ENCODE results near the gene XRRA1.
"Not testable (repeated sequence)": the region's sequence is repeated elsewhere in the genome, so short reads cannot be mapped to it uniquely, and the experiment has no call there.

XRRA1 gene

DNA sequence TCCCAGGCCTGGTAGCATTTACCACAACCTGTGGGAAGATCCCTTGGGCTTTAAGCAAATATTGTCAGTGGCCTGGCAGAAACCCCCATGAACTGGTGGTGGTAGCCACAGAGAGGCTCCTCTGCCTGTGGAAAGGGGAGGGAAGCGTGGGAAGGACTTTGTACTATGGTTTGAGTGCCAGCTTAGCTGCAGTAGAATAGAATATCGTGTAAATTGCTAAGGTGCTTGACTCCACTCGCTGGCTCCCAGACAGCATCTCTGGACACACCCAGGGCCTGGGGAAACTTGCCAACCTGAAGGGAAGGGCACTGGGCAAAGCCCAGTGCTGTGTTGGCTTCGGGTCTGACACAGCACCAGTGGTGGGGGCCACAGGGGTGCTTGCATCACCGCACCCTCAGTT lies 52.6 kb downstream of the XRRA1 start:
- H3K4me1 ChIP-seq: no peaks in the 10 kb centered on the region
- no peaks in the 10 kb centered on the region for H3K27me3 ChIP-seq
- no peak for TF ChIP-seq CTCF (IDR thresholded peaks at IDR 0.05)
- no peak overlapping the region for H3K27ac ChIP-seq
- no peak overlapping the region for H3K4me3 ChIP-seq
- intact Hi-C loops (cut with DNase I; ENCODE audit: low total_unique reads): no loop called here
- peaks cover 4 to 45% (median 29%) of the 10 kb centered on the region in 3 donors for H3K9me3 ChIP-seq
- DNase-seq: no peak
- H3K36me3 ChIP-seq: peaks cover 0 to 38% (median 34%) of the 10 kb centered on the region in 3 donors

- peaks cover 0 to 31% (median 29%) of the 10 kb centered on the region in 3 donors for H3K36me3 ChIP-seq
- no peak for TF ChIP-seq CTCF (IDR thresholded peaks at IDR 0.05)
- no peak overlapping the region for H3K4me3 ChIP-seq
- H3K27me3 ChIP-seq: no peaks in the 10 kb centered on the region
- no peaks in the 10 kb centered on the region for H3K4me1 ChIP-seq
- no peak overlapping the region for H3K27ac ChIP-seq
- peaks cover 0 to 42% (median 25%) of the 10 kb centered on the region in 3 donors for H3K9me3 ChIP-seq
- intact Hi-C loops (cut with DNase I; ENCODE audit: low total_unique reads): no loop called here
- DNase-seq: no peak
Observed at GRCh38 chr11:74895340-74896116, 53.4 kb downstream of the XRRA1 start.

GRCh38 chr11:74893015-74893414 lies 55.9 kb downstream of the XRRA1 start:
- H3K27ac ChIP-seq; DNase-seq; H3K27me3 ChIP-seq; intact Hi-C loops (cut with DNase I; ENCODE audit: low total_unique reads); H3K4me1 ChIP-seq; H3K4me3 ChIP-seq: not testable (repeated sequence)
- Histone ChIP-seq H3K36me3 (peaks cover under 1 to 30% (median 29%) of the 10 kb centered on the region in 3 donors), H3K9me3 (peaks cover 0 to 47% (median 16%) of the 10 kb centered on the region in 3 donors)

GRCh38 chr11:74877132-74877531 lies 71.8 kb downstream of the XRRA1 start:
- Histone ChIP-seq H3K27ac (no peak overlapping the region), H3K27me3 (no peaks in the 10 kb centered on the region), H3K36me3 (peaks cover 48 to 50% (median 50%) of the 10 kb centered on the region in 3 donors), H3K9me3 (peaks cover 0 to 44% (median 18%) of the 10 kb centered on the region in 3 donors), H3K4me1 (no peaks in the 10 kb centered on the region), H3K4me3 (no peak overlapping the region)
- TF ChIP-seq CTCF (IDR thresholded peaks at IDR 0.05): peak in 1 of 2 experiments; percentile 9
- no peak for DNase-seq
- intact Hi-C loops (cut with DNase I; ENCODE audit: low total_unique reads): no loop called here

GRCh38 chr11:74871037-74871436 lies 77.9 kb downstream of the XRRA1 start:
- no peak for DNase-seq
- Histone ChIP-seq H3K27ac (no peak overlapping the region), H3K4me3 (no peak overlapping the region), H3K27me3 (no peaks in the 10 kb centered on the region), H3K9me3 (peaks cover 9 to 91% (median 74%) of the 10 kb centered on the region in 3 donors), H3K36me3 (peaks cover 69 to 87% (median 77%) of the 10 kb centered on the region in 3 donors), H3K4me1 (no peaks in the 10 kb centered on the region)
- TF ChIP-seq CTCF (IDR thresholded peaks at IDR 0.05): no peak
- intact Hi-C loops (cut with DNase I; ENCODE audit: low total_unique reads): no loop called here

GRCh38 chr11:74870485-74870884 lies 78.4 kb downstream of the XRRA1 start:
- intact Hi-C loops (cut with DNase I; ENCODE audit: low total_unique reads): no loop called here
- DNase-seq: no peak
- no peak overlapping the region for H3K27ac ChIP-seq
- TF ChIP-seq CTCF (IDR thresholded peaks at IDR 0.05): no peak
- H3K27me3 ChIP-seq: no peaks in the 10 kb centered on the region
- peaks cover 13 to 91% (median 78%) of the 10 kb centered on the region in 3 donors for H3K9me3 ChIP-seq
- no peaks in the 10 kb centered on the region for H3K4me1 ChIP-seq
- H3K4me3 ChIP-seq: no peak overlapping the region
- peaks cover 64 to 88% (median 76%) of the 10 kb centered on the region in 3 donors for H3K36me3 ChIP-seq
